IMR-90 (cell line): ENCODE results near the gene SNTA1. TPM values are rescaled to one million over a fixed set of nuclear protein-coding genes. Genes with fewer than 3 reads are reported as not detected.

Source experiments
- ATAC-seq: fragments of 200-7000 bp; cut with Tn5 transposase; 2 replicates; pipeline ENCODE4 v1.9.1; 2020; ENCODE audit warnings: low read depth, mild to moderate bottlenecking, moderate library complexity
- BruUV-seq: library from RNA; stranded (reverse); fragments of 400-500 nt; replicated peaks from 2 replicates; lab custom pipeline; 2021; lab: Mats Ljungman, UMichigan
- CTCF ChIA-PET: fragments of 300-600 bp; formaldehyde crosslinking; extraction: SDS; loops from one replicate; lab custom pipeline; 2021; ENCODE audit warnings: antibody characterized with exemption; lab: Yijun Ruan, JAX
- POLR2A ChIA-PET: fragments of 300-600 bp; sonication (Branson Sonifier 250); formaldehyde crosslinking; loops from one replicate; lab custom pipeline; 2022; ENCODE audit warnings: antibody characterized with exemption; ENCODE audit not compliant: unreplicated experiment; lab: Charles Lee
- DNase-seq: peaks from one replicate; pipeline ENCODE4 v3.0.0; 2013
- H2AFZ ChIP-seq: replicated peaks from 2 replicates; pipeline ENCODE3; 2013; ENCODE audit warnings: low read length, mild to moderate bottlenecking; ENCODE audit not compliant: poor library complexity
- H2AK5ac ChIP-seq: 2 replicates; pipeline ENCODE4 v1.6.1; 2013; ENCODE audit warnings: low read depth, low read length, inconsistent platforms
- H2AK9ac ChIP-seq: replicated peaks from 2 replicates; pipeline ENCODE3; 2013; ENCODE audit warnings: mild to moderate bottlenecking, low read depth, low read length, moderate library complexity; ENCODE audit not compliant: poor library complexity
- H2BK120ac ChIP-seq: 2 replicates; pipeline ENCODE4 v1.6.1; 2013; ENCODE audit warnings: low read depth, low read length, inconsistent platforms
- H2BK15ac ChIP-seq: 3 replicates; pipeline ENCODE4 v1.6.1; 2013; ENCODE audit warnings: low read depth, low read length, inconsistent platforms
- H2BK20ac ChIP-seq: 2 replicates; pipeline ENCODE4 v1.6.1; 2013; ENCODE audit warnings: low read depth, mild to moderate bottlenecking, inconsistent platforms, low read length, moderate library complexity
- H2BK5ac ChIP-seq: 2 replicates; pipeline ENCODE4 v1.6.1; 2013; ENCODE audit warnings: mild to moderate bottlenecking, low read depth, low read length, inconsistent platforms; ENCODE audit not compliant: poor library complexity, severe bottlenecking
- H3K14ac ChIP-seq: replicated peaks from 2 replicates; pipeline ENCODE4 v1.6.1; 2013; ENCODE audit warnings: low read depth, low read length, inconsistent platforms
- H3K18ac ChIP-seq: 2 replicates; pipeline ENCODE4 v1.6.1; 2013; ENCODE audit warnings: low read depth, low read length, control low read depth
- H3K23ac ChIP-seq: 2 replicates; pipeline ENCODE4 v1.6.1; 2013; ENCODE audit warnings: low read depth, low read length, inconsistent platforms
- H3K27ac ChIP-seq: 2 replicates; pipeline ENCODE4 v1.5.1; 2013; ENCODE audit warnings: mild to moderate bottlenecking, control low read depth, low read length; ENCODE audit not compliant: insufficient read depth
- H3K27me3 ChIP-seq: 2 replicates; pipeline ENCODE4 v1.6.1; 2013; ENCODE audit warnings: low read length; ENCODE audit not compliant: control insufficient read depth, insufficient read depth
- H3K36me3 ChIP-seq: 2 replicates; pipeline ENCODE4 v1.6.1; 2013; ENCODE audit warnings: low read length, mixed read lengths; ENCODE audit not compliant: control insufficient read depth, insufficient read depth
- H3K4ac ChIP-seq: 2 replicates; pipeline ENCODE4 v1.6.1; 2013; ENCODE audit warnings: low read depth, low read length, inconsistent platforms
- H3K4me1 ChIP-seq: 2 replicates; pipeline ENCODE4 v1.6.1; 2013; ENCODE audit warnings: low read length, mixed read lengths; ENCODE audit not compliant: control insufficient read depth, insufficient read depth
- H3K4me2 ChIP-seq: 2 replicates; pipeline ENCODE4 v1.6.1; 2013; ENCODE audit warnings: low read depth, mild to moderate bottlenecking, control low read depth, low read length, moderate library complexity
- H3K4me3 ChIP-seq: 2 replicates; pipeline ENCODE4 v1.5.1; 2013; ENCODE audit warnings: low read depth, mild to moderate bottlenecking, control low read depth, low read length, moderate library complexity; ENCODE audit not compliant: insufficient read depth
- H3K56ac ChIP-seq: 2 replicates; pipeline ENCODE4 v1.6.1; 2013; ENCODE audit warnings: low read length, inconsistent platforms; ENCODE audit not compliant: insufficient read depth; ENCODE audit errors: extremely low read depth
- H3K79me1 ChIP-seq, 2 experiments: 2 replicates each; pipeline ENCODE4 v1.6.1; 2013; ENCODE audit warnings: low read length in 2 of 2, inconsistent platforms in 1 of 2, low read depth in 1 of 2
- H3K9ac ChIP-seq: 2 replicates; pipeline ENCODE4 v1.6.1; 2013; ENCODE audit warnings: low read depth, low read length, control low read depth
- H3K9me1 ChIP-seq: 2 replicates; pipeline ENCODE4 v1.6.1; 2013; ENCODE audit warnings: low read length, inconsistent platforms; ENCODE audit not compliant: insufficient read depth
- H3K9me3 ChIP-seq: 2 replicates; pipeline ENCODE4 v1.6.1; 2013; ENCODE audit warnings: low read length; ENCODE audit not compliant: control insufficient read depth, insufficient read depth
- H4K20me1 ChIP-seq: 2 replicates; pipeline ENCODE4 v1.6.1; 2013; ENCODE audit warnings: low read length, inconsistent platforms; ENCODE audit not compliant: insufficient read depth
- H4K5ac ChIP-seq: 2 replicates; pipeline ENCODE4 v1.6.1; 2013; ENCODE audit warnings: mild to moderate bottlenecking, low read depth, low read length, control low read depth
- H4K8ac ChIP-seq, 2 experiments: 2 replicates each; pipeline ENCODE4 v1.6.1; 2013; ENCODE audit warnings: low read depth in 2 of 2, low read length in 2 of 2, control low read depth in 1 of 2, inconsistent platforms in 1 of 2
- H4K91ac ChIP-seq: 2 replicates; pipeline ENCODE4 v1.6.1; 2013; ENCODE audit warnings: low read depth, low read length, inconsistent platforms; ENCODE audit not compliant: insufficient read depth
- BHLHE40 ChIP-seq: fragments of 150-350 bp; IDR thresholded peaks from 2 replicates; pipeline ENCODE4 v1.6.1; 2016; ENCODE audit warnings: mild to moderate bottlenecking, low read depth, low read length
- CEBPB ChIP-seq: IDR thresholded peaks from 2 replicates; pipeline ENCODE4 v1.6.1; 2012; ENCODE audit warnings: low read depth, low read length, improper control_type of control experiment
- CHD1 ChIP-seq: IDR thresholded peaks from 2 replicates; pipeline ENCODE4 v1.6.1; 2012; ENCODE audit warnings: low read depth, low read length, improper control_type of control experiment
- WGBS, 2 experiments: methylation state at CpG; one replicate each; pipeline versions ENCODE4 v1.1.5 to v1.1.7; 2013; ENCODE audit warnings: missing lambda C conversion rate in 2 of 2; ENCODE audit not compliant: insufficient read length in 1 of 2; ENCODE audit errors: extremely low coverage in 2 of 2; 5-methylcytosine and 5-hydroxymethylcytosine counted together
- dilution Hi-C: fragments of 300-500 bp; cut with HindIII; formaldehyde crosslinking; loops from one replicate; pipeline ENCODE4 v1.14.3; 2018; ENCODE audit warnings: low sequenced_read_pairs; ENCODE audit not compliant: unreplicated experiment
- in situ Hi-C: fragments of 300-500 bp; cut with MboI; formaldehyde crosslinking; loops from 3 replicates; pipeline ENCODE4 v1.14.3; 2019; ENCODE audit warnings: low sequenced_read_pairs, inconsistent platforms, mixed read lengths
- intact Hi-C: fragments of 100-400 bp; cut with micrococcal nuclease; formaldehyde crosslinking; loops from 2 replicates; pipeline ENCODE4 v1.10.0; 2022
- polyA plus RNA-seq, 3 experiments: library from polyadenylated mRNA; depleted of rRNA; stranded (reverse); fragments of >200 nt; gene quantifications; 2 replicates each; pipeline ENCODE4 v1.2.3, GENCODE V29; 2012; ENCODE audit warnings: low replicate concordance in 1 of 3
- total RNA-seq: library from RNA; depleted of rRNA; stranded (reverse); fragments of >200 nt; gene quantifications from 2 replicates; pipeline ENCODE4 v1.2.3, GENCODE V29; 2012
- TF ChIP-seq, protein P1 (sequence below): fragments of 150-350 bp; IDR thresholded peaks from 2 replicates; pipeline ENCODE4 v1.6.1; 2017; ENCODE audit warnings: mild to moderate bottlenecking, antibody characterized with exemption, low read length, low read depth

The SNTA1 gene
- total and polyA plus RNA-seq, 2 of the 4 experiments (the other 2 are of a cell fraction) = 10.6 to 15.4 TPM

DNA sequence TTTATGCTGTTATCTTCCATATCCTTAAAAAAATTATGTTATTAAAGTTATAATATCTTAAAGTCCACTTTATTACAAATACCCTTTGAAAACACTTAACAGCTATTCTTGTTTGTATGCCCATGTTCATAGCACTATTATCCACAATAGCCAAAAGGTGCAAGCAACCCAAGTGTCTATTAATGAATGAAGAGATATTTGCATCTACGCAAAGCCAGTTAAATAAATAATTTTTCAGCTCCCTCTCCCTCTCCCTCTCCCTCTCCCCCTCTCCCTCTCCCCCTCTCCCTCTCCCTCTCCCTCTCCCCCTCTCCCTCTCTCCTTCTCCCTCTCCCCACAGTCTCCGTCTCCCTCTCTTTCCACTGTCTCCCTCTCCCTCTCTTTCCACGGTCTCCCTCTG is 55.3 kb downstream of the SNTA1 start:
- intact Hi-C loops = no loop called here
- in situ Hi-C loops = no loop called here
- Histone ChIP-seq H3K79me1 (peaks cover 0 to 8% of the 10 kb centered on the region in 2 experiments; a peak in 3 of 4 replicates), H3K4me3 (no peak overlapping the region), H4K20me1 (no peaks in the 10 kb centered on the region), H3K4me1 (no peaks in the 10 kb centered on the region), H4K5ac (no peak overlapping the region), H3K9ac (no peak overlapping the region), H2AK5ac (no peak overlapping the region), H4K91ac (no peak overlapping the region), H2BK20ac (no peak overlapping the region), H3K14ac (no peak overlapping the region), H2AFZ (no peak overlapping the region), H4K8ac (no peak overlapping the region), H2BK5ac (no peak overlapping the region), H3K4me2 (no peak overlapping the region), H3K27me3 (no peaks in the 10 kb centered on the region), H3K9me1 (no peaks in the 10 kb centered on the region), H3K36me3 (peaks cover 23% of the 10 kb centered on the region), H3K27ac (no peak overlapping the region), H3K18ac (no peak overlapping the region), H2AK9ac (no peak overlapping the region), H2BK120ac (no peak overlapping the region), H2BK15ac (no peak overlapping the region), H3K4ac (no peak overlapping the region), H3K23ac (no peak overlapping the region), H3K9me3 (no peaks in the 10 kb centered on the region), H3K56ac (no peak overlapping the region)
- BruUV-seq = no TSS peak
- dilution Hi-C loops = no loop called here
- ATAC-seq = no peak
- no peak for DNase-seq
- no peak for TF ChIP-seq BHLHE40
- TF ChIP-seq CEBPB = no peak
- TF ChIP-seq, protein P1, sequence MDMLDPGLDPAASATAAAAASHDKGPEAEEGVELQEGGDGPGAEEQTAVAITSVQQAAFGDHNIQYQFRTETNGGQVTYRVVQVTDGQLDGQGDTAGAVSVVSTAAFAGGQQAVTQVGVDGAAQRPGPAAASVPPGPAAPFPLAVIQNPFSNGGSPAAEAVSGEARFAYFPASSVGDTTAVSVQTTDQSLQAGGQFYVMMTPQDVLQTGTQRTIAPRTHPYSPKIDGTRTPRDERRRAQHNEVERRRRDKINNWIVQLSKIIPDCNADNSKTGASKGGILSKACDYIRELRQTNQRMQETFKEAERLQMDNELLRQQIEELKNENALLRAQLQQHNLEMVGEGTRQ = no peak
- TF ChIP-seq CHD1 = no peak
- ChIA-PET POLR2A (no interaction called here), CTCF (no interaction called here)
- no CpG with 5 or more reads among the region's 3 CpGs for WGBS, 2 experiments
